Suprapubic skin (tissue), 3 donors: ENCODE data around the gene HEYL.

Experiments used
- POLR2A ChIP-seq, 2 donors: fragments of 450-650 bp; IDR thresholded peaks; one replicate each; pipeline ENCODE4 v1.6.1; 2017; ENCODE audit warnings: antibody characterized with exemption in 2 of 2, mild to moderate bottlenecking in 2 of 2, moderate library complexity in 2 of 2
- TF ChIP-seq, protein P1 (sequence below), 2 donors: fragments of 200-600 bp in 1 of 2; fragments of 450-650 bp in 1 of 2; sonication (generic) in 1 of 2; IDR thresholded peaks; one replicate each; pipeline ENCODE4 v1.5.1; 2016 to 2019; ENCODE audit warnings: antibody characterized with exemption in 2 of 2, mild to moderate bottlenecking in 1 of 2, moderate library complexity in 1 of 2

DNA sequence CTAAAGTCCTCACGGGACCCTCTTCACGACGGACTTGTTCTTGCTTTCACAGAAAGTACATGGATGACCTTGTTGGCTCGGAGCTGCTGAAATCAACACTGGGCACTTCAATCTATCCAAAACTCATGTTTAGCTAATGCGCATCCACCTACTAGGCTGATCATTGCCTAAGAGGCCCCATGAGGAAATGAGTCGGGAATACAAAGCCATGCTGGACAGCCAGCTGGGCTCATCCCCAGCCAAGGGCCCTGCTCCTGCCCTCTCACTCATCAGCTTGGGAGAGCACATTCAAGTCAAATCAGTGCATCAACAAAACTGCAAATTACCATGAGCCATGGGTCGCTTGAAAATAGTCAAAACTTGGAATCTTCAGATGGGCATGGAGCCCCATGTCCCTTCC lies 14.8 kb upstream of the HEYL start:
- TF ChIP-seq, protein P1, sequence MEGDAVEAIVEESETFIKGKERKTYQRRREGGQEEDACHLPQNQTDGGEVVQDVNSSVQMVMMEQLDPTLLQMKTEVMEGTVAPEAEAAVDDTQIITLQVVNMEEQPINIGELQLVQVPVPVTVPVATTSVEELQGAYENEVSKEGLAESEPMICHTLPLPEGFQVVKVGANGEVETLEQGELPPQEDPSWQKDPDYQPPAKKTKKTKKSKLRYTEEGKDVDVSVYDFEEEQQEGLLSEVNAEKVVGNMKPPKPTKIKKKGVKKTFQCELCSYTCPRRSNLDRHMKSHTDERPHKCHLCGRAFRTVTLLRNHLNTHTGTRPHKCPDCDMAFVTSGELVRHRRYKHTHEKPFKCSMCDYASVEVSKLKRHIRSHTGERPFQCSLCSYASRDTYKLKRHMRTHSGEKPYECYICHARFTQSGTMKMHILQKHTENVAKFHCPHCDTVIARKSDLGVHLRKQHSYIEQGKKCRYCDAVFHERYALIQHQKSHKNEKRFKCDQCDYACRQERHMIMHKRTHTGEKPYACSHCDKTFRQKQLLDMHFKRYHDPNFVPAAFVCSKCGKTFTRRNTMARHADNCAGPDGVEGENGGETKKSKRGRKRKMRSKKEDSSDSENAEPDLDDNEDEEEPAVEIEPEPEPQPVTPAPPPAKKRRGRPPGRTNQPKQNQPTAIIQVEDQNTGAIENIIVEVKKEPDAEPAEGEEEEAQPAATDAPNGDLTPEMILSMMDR (IDR thresholded peaks at IDR 0.05), result no peak
- no peak for TF ChIP-seq POLR2A (IDR thresholded peaks at IDR 0.05)
